ENCODE data around the gene SOX11.

Gene SOX11

DNA sequence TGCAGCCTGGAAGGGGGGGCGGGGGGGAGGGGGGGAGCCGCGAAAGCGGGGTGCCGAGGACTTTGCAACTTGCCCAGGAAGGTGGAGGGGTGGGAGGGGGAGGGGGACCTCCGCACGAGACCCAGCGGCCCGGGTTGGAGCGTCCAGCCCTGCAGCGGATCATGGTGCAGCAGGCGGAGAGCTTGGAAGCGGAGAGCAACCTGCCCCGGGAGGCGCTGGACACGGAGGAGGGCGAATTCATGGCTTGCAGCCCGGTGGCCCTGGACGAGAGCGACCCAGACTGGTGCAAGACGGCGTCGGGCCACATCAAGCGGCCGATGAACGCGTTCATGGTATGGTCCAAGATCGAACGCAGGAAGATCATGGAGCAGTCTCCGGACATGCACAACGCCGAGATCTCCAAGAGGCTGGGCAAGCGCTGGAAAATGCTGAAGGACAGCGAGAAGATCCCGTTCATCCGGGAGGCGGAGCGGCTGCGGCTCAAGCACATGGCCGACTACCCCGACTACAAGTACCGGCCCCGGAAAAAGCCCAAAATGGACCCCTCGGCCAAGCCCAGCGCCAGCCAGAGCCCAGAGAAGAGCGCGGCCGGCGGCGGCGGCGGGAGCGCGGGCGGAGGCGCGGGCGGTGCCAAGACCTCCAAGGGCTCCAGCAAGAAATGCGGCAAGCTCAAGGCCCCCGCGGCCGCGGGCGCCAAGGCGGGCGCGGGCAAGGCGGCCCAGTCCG is 540 bp downstream of the SOX11 start:
- DNase-seq, result no peak

DNA sequence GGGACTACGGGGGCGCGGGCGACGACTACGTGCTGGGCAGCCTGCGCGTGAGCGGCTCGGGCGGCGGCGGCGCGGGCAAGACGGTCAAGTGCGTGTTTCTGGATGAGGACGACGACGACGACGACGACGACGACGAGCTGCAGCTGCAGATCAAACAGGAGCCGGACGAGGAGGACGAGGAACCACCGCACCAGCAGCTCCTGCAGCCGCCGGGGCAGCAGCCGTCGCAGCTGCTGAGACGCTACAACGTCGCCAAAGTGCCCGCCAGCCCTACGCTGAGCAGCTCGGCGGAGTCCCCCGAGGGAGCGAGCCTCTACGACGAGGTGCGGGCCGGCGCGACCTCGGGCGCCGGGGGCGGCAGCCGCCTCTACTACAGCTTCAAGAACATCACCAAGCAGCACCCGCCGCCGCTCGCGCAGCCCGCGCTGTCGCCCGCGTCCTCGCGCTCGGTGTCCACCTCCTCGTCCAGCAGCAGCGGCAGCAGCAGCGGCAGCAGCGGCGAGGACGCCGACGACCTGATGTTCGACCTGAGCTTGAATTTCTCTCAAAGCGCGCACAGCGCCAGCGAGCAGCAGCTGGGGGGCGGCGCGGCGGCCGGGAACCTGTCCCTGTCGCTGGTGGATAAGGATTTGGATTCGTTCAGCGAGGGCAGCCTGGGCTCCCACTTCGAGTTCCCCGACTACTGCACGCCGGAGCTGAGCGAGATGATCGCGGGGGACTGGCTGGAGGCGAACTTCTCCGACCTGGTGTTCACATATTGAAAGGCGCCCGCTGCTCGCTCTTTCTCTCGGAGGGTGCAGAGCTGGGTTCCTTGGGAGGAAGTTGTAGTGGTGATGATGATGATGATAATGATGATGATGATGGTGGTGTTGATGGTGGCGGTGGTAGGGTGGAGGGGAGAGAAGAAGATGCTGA is 1.4 kb downstream of the SOX11 start:
- DNase-seq, result no peak

DNA sequence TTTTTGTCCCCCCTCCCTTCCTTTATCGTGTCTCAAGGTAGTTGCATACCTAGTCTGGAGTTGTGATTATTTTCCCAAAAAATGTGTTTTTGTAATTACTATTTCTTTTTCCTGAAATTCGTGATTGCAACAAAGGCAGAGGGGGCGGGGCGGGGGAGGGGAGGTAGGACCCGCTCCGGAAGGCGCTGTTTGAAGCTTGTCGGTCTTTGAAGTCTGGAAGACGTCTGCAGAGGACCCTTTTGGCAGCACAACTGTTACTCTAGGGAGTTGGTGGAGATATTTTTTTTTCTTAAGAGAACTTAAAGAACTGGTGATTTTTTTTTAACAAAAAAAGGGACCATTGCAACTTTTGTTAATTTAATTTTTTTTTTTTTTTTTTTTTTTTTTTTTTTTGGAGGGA is 2.1 kb downstream of the SOX11 start:
- DNase-seq, result no peak

DNA sequence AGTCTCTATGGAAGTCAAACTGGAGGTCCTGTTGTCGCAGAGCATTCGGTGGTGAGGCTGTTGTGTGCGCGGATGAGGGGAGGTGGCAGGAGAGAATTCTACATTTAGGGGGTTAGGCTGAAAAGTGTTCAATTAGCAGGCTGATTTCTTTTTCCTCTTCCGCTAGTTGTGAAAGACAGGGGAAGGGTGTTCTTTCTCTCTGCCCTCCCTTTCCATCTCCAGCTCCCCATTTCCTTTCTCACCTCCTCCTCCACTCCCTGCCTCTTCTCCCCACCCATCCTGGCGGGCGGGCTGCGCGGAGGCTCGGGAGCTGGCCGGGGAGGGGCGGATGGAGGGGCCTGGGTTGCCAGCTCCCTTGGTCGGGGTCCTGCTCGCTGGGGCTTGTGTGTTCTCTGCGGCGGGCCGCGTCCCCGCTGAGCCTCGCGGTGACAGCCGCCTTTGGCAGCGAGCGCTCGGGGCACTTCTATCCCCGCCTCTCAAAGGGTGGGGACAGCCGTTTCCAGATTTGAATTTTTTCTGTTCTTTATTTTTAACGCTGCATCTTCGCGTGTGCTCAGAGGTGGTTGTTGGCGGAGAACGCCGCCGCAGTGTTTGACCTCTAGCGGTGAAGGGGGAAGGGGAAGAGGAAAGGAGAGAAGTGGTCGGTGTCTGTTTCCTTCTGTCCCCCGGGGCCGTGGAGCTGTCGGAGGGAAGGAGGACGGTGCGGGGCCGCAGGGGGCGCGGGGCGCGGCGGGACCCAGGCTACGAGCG is 3.6 kb downstream of the SOX11 start:
- DNase-seq, result no peak

DNA sequence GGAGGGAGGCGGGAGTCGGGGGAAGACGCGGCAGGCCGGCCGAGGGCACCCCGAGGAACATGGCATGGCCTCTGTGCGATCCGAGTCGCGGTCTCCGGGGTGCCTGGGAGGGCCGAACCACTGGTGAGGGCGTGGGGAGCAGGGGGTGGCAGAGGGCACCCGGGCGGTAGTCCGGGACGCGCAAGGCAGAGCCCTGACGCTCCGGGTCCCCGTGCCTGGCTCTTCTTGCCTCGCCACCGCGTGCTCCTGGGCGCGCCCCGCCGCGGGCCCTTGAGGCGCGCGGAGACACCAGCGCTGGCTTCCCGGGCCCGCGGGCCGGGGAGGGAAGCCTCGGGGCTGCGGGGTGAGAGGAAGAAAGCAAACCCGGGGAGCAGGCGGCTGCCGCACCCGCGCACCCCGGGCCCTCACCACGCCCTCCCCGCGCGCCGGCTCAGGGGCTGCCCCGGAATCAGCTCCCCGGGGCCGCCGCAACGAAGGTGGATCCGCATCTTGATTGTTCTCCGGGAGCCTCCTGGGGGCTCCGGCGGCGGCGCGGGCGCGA is 4.3 kb downstream of the SOX11 start:
- no peak for DNase-seq

DNA sequence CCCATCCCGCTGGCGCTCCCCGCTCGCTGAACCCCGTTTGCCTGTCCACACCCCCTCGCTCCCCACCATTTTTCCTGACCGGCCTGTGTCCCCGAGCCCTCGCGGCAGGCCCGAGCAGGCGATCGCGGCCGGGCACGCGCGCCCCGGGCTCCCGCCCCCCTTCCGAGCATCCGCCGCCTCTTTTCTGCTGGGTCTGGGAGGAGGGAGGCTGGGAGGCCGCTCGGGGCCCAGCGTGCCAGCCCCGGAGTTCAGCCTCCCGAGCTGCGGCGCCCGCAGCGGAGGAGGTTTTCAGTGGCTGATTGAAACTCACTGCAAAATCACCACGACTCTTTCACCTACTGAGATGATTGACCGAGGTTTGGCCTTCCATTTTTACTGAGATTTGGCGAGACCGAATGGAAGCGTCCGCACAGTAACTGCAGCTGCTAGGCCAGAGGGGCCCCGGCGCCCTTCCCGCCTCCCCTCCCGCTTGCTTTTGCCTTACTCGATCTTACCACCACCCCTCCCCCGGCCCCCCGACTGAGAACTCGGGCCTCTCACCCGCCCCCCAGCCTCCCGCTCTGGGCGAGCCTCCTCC is 4.8 kb downstream of the SOX11 start:
- DNase-seq, result no peak

DNA sequence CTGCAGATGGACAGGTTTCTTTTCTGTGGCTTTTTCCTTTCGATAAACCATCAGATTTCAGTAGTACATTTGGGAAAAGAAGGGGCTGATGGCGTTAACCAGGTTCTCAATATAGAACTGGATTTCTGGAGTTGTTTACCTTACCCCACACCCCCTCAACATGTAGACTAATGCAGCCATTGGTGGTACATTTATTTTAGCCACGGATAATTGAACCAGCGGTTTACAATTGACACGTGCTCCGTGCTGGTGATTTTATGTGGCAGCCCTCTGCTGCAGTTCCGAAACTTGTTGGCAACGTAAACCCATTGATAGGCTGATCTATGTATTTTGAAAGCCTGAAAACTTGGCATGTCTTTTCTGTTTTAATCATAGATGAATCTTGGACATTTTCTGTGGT is 5.4 kb downstream of the SOX11 start:
- no peak for DNase-seq

DNA sequence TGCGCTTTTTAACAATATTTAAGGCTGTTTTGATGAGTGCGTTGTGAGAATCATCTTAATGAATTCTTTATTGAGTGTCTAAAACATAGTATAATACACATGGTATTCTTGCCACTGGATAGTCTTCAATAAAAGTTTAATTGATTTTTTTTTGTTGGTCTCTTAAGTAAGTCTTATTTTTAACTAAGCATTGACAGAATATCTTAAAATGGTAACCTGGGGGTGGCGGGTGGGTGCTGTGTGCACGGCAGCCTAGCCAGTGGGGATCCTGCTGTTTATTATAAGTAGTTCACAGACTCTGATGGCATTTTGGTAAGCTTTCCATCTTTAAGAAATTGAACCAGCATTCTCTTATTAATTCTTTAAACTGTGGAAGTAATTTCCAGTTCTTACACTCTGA is 6.0 kb downstream of the SOX11 start:
- DNase-seq, result no peak

DNA sequence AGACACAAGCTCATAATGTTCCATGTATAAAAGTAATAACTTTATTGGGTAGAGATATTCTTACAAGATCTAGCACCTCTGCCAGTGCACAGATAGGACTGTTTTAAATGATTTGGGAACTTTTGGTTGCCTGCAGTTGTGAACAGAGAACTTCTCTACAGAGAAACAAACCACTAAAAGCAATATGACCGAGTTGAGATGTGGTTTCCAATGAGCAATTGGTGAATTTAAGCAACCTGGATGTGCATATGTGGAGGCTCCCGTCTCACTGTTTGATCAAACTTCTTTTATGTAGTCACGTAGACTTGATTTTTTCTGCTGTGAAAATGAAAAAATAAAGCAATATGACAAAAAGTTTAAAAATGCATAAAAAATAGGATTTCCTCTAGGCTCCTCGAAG is 7.8 kb downstream of the SOX11 start:
- no peak for DNase-seq

DNA sequence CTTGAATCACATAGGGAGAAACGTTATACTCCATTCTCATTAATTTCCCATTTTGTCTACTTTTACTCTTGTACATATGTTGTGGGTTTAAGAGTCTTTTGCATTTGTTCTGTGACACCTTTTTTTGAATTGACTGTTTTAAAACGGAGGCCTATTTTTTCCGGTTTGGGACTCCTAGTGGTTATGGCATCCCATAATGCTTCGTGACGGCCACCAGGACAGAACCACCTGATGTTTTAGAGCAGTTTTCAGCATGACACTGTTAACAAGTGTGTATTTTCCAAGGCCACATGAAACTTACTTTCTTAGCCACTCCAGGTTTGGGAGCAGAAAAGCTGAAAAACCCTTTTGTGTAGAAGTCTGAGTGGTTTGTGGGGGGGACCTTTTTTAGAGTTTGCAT is 8.4 kb downstream of the SOX11 start:
- no peak for DNase-seq

DNA sequence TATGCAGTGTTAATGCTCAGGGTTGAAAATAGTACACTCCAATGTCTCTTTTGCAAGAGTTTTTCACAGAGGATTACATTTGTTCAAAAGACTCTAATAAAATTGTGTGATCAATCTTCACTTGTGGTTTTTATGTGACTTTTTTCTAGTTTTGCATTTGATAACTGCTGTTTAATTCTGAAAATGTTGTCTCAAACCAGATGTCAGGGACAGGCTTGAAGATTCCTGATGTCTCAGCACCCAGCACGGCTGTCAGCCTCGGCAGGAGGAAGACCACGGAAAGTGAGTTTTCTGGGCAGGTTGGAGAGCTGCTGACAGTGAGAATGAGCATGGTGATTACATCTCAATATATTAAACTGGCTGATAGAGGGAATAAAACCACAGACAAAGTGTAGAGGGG is 9.1 kb downstream of the SOX11 start:
- no peak for DNase-seq

DNA sequence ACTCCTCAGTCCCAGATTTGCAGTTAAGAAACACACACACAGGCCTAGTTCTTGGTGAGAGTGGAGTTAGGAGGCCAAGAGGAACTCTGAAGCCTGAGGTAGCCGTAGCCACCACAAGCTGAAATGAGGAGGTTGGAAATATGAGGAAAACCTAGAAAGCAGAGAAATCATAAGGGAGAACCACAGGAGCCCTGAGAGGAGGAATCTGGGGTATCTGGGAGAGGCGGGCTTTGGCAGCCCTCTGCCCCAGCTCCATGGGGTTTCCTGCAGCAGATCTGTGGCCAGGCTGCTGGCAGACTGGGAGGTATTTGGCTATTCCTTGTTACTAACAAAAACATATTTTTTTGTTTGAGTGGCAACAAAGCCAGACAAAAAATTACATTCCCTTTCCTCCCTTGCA is 11.0 kb downstream of the SOX11 start:
- no peak for DNase-seq

DNA sequence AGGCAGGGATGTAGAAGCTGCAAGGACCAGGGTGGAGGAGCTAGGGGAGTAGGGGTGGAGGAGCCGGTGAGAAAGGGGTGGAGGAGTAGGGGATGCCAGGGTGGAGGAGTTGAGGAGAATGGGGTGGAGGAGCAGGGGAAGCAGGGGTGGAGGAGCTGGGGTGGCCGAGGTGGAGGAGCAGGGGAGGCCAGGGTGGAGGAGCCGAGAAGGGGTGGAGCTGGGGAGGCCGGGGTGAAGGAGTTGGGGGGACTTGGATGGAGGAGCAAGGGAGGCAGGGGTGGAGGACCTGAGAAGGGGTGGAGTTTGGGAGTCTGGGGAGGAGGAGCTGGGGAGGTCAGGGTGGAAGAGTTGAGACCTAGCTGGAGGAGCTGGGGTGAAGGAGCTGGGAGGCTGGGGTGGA is 13.3 kb downstream of the SOX11 start:
- DNase-seq, result no peak

DNA sequence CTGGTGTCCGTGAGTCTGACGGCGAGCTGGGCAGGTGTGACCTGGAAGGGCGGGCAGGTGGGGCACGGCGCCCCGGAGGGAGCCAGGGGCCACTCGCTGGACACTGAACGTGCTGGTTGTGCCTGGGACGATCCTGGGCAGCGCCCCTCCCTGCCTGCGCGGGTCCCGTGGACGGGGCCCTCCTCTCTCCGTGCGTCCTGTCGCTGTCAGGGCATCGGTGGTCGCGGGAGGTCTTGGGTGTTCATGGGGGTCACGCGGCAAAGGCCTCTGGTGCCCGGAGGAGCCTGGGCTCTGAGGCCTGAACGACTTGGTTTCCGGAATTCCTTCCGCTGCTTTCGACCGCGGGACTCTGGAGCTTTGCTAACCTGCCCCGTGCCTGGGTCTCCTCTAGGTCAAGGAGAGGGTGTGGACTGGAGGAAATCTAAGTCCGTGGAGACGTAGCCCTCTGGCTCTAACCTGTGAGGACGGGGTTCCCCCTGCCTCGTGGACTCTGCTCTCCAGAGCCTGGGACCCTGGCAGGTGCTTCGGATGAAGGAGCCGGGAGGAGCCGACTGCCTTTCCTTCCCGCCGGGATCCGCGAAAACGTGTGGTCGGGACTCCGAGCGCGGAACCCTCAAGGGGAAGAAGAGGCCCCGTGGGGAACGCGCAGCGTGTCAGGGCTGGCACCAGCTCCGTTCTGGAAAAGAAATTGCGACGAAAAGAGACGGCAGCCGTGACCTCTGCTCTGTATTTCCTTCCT is 14.7 kb downstream of the SOX11 start:
- DNase-seq, result no peak

DNA sequence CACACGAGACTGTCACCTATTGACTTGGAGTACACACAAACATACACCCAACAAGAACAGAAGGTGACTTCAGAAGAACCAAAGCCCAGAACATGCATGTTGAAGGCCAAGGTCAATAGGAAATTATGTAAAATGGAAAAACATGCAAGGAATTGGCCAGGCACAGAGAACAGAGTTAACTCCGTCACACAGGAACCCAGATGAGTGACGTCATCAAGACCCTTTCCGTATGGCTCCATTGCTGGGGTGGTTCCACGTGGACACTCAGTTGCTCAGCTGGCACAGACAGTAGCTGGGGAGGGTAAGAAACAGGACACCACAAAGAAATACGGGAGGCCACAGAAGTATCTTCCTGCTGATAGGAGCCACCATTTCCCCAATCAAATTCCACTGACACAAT is 18.4 kb downstream of the SOX11 start:
- no peak for DNase-seq

DNA sequence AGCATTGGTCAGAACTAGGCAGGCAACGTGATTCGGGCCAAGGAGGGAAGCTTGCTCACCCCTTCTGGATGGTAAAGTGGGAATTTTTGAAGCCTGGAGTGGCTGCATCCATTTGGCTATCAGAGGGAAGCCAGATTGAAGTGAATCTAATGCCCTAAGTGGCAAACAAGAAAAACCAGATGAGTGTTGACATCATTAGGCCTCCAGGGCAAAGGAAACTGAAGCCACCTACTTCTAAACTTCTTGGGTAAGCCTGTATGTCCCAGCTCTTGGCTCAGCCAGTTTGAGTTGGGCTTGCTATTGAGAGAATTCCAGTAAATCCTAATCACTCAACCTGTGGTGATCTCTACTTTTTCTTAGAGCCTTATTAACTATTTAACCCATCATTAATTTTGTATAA is 20.9 kb downstream of the SOX11 start:
- no peak for DNase-seq

DNA sequence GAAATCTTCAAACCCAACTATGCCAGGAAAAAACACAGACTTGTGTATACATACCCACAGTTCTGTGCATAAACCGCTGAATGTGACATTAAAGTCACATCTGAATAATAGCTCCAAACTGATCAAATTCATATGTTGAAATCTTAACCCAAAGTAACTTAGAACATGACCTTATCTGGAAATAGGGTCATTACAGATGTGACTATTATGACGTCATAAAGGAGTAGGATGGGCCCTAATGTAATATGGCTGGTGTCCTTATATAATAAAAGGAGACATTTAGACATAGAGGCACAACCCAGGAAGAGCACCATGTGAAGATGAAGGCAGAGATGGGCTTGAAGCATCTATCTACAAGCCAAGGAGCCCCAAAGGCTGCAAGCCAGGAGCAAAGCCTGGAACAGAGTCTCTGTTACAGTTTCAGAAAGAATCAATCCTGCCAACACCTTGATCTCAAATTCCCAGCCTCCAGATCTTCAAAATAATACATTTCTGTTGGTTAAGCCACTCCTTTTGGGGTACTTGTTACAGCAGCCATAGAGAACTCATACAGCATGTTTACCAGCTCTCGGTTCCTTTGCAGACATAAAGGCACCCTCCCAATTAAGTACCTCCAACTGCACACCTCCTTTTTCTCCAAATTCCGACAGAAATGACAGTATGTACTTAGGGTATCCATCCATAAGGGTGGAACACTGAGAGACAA is 27.6 kb downstream of the SOX11 start:
- DNase-seq, result no peak

DNA sequence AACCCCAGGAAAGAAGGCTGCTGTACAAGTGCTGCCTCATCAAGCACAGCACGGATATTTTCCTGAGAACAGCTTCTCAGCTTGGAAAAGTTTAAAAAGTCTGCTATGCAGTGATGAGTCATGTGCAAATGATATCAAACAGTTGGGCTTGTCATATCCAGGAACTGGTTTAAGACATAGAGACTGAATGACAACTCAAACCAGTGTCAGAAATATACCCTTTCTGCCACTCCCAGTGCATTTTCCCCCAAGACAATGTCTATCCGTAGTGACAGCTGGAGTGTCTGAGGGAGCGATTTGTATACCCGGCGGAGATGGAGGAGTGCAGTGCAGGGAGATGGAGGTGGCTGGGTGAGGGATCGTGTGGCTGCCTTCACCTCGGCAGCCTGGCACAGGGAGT is 28.2 kb downstream of the SOX11 start:
- DNase-seq, result no peak

DNA sequence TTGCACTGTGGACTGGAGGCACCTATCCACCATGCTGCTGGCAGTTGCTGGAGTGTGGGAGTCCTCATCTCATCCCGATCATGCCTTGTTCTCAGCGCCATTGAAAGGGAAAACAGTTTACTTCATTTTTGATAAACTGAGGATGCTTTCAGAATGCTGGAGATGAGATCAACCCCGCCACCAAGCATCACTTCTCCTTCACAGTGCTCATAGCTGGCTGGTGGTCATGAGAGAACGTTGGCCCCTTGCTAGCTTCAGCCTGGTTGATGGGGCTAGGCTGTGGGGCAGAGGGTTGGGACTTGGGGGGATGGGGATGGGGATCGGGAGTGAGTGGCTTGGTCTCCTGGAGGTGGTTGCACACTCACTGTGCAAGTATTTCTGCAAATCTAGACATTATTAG is 30.1 kb downstream of the SOX11 start:
- no peak for DNase-seq

DNA sequence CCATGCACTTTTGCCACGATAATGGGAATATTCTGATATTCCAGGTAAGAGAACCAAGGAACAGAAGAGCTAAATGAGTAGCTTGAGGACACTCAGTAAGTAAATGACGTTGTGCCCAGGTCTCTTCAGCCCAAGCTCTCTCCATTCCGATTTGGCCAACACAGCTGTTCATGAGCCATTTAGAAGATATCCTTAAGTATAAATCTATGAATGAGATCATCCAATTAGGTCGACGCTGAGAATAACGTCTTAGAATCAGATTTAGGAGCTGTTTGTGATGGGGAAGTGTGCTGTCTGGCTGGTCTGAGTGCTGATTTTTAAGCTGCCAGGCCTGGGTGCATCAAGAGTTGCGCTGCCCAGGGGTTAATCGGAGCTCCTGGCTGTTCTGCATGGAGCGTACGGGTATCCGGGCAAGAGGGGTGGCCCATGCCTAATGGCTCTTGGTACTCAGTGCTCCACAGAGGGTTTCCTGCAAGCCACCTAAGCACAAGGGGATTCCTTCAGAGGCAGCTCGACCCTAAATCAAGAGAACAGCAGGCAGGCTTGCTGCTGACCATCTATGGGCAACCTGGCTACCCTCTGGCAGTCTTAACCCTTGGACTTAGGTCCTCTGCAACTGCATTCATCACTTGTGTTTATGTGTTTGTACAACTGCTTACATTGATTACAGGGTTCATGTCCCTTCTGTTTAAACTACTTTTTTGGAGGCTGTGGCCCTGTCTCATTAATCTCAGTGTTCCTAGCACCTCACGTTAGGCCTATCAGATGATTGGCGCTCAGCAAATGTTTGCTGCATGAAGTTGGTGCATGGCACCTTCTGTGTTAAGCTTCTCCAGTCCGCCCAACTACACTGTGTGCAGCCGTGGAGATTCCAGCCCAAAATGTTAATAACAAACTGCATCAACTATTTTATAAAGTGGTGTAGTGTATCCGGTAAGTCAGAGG is 31.9 kb downstream of the SOX11 start:
- no peak for DNase-seq

Data from activated CD4-positive, alpha-beta T cell treated with anti-CD3 and anti-CD28 coated beads, Interleukin-2, amount 50 U/mL, for 48 hours (primary cell).